Osteocyte (in vitro differentiated cells): ENCODE results near the gene ZMIZ1. TPM values are rescaled to one million over a fixed set of nuclear protein-coding genes. Genes with fewer than 3 reads are reported as not detected.
A peak's percentile ranks its signal among the peaks of the same experiment; 100 is the strongest.

Experiments used
- DNase-seq: peaks from one replicate; pipeline ENCODE4 v3.0.0; 2021; ENCODE audit warnings: mixed read lengths; ENCODE audit not compliant: unreplicated experiment; ENCODE audit errors: extremely low spot score
- H3K27ac Mint-ChIP-seq: one replicate; pipeline ENCODE4 v1.8.0; 2021; ENCODE audit warnings: mild to moderate bottlenecking, mixed read lengths; ENCODE audit not compliant: unreplicated experiment
- H3K27me3 Mint-ChIP-seq: one replicate; pipeline ENCODE4 v1.8.0; 2021; ENCODE audit warnings: mixed read lengths; ENCODE audit not compliant: unreplicated experiment
- H3K36me3 Mint-ChIP-seq: one replicate; pipeline ENCODE4 v1.8.0; 2021; ENCODE audit warnings: mixed read lengths; ENCODE audit not compliant: unreplicated experiment
- H3K4me1 Mint-ChIP-seq: one replicate; pipeline ENCODE4 v1.8.0; 2021; ENCODE audit warnings: mixed read lengths; ENCODE audit not compliant: unreplicated experiment
- H3K4me3 Mint-ChIP-seq: one replicate; pipeline ENCODE4 v1.8.0; 2021; ENCODE audit warnings: mild to moderate bottlenecking, moderate library complexity, mixed read lengths; ENCODE audit not compliant: unreplicated experiment
- H3K9me3 Mint-ChIP-seq: one replicate; pipeline ENCODE4 v1.8.0; 2021; ENCODE audit warnings: mixed read lengths; ENCODE audit not compliant: unreplicated experiment
- total RNA-seq: library from RNA; stranded (reverse); gene quantifications from 2 replicates; pipeline ENCODE4 v1.2.1, GENCODE V29; 2021
- TF ChIP-seq, protein P1 (sequence below): fragments of 200-600 bp; sonication (generic); IDR thresholded peaks from 2 replicates; pipeline ENCODE4 v1.5.0; 2021; ENCODE audit warnings: antibody characterized with exemption, mild to moderate bottlenecking, moderate library complexity

ZMIZ1 gene
- total RNA-seq, 1 donor from 2014 or later, result 90.5 TPM

DNA sequence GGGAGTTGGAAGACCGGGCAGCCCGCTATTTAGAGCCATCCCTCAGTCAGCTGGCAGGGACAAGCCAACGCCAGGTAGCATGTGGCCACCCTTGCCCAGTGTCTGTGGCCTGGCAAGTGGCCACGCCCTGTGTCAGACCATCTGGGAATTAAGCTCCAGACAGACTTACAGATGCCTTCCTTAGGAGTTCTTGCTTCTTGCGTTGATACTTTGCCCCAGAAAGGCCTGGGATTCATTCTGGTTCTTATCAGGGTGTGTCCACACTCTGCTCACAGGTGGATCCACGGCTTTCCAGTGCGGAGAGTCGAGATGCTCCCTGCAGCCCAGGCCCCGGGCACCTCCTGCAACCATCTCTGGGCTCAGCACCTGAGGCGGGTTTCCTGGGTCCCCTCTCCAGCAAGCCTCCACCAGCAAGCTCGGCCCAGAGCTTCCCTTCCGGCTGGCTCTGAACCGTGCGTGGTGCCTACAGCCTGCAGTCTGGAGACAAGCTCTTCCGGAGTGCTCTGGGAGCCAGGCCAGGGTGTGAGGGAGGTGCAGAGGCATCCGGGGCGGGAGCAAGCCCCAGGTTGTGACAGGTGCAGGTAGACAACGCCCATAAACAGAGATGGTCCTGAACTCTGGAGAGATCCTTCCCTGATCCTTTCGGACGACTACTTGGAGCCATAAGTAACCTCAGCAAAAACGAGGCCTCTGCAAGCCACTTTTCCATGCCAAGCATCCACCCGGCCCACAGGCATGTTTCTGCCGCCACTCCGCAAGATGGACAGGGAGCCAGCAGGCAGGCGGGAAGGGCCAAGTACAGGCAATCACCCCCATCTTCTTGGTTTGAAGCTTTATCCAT is 246.2 kb downstream of the ZMIZ1 start:
- H3K9me3 Mint-ChIP-seq, result peaks cover 4% of the 10 kb centered on the region
- no peaks in the 10 kb centered on the region for H3K27me3 Mint-ChIP-seq
- H3K4me1 Mint-ChIP-seq, result peaks cover 24% of the 10 kb centered on the region
- H3K27ac Mint-ChIP-seq, result peak overlapping the region; percentile 52
- DNase-seq, result no peak
- TF ChIP-seq, protein P1, sequence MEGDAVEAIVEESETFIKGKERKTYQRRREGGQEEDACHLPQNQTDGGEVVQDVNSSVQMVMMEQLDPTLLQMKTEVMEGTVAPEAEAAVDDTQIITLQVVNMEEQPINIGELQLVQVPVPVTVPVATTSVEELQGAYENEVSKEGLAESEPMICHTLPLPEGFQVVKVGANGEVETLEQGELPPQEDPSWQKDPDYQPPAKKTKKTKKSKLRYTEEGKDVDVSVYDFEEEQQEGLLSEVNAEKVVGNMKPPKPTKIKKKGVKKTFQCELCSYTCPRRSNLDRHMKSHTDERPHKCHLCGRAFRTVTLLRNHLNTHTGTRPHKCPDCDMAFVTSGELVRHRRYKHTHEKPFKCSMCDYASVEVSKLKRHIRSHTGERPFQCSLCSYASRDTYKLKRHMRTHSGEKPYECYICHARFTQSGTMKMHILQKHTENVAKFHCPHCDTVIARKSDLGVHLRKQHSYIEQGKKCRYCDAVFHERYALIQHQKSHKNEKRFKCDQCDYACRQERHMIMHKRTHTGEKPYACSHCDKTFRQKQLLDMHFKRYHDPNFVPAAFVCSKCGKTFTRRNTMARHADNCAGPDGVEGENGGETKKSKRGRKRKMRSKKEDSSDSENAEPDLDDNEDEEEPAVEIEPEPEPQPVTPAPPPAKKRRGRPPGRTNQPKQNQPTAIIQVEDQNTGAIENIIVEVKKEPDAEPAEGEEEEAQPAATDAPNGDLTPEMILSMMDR, result no peak
- peaks cover 23% of the 10 kb centered on the region for H3K36me3 Mint-ChIP-seq
- no peak overlapping the region for H3K4me3 Mint-ChIP-seq

DNA sequence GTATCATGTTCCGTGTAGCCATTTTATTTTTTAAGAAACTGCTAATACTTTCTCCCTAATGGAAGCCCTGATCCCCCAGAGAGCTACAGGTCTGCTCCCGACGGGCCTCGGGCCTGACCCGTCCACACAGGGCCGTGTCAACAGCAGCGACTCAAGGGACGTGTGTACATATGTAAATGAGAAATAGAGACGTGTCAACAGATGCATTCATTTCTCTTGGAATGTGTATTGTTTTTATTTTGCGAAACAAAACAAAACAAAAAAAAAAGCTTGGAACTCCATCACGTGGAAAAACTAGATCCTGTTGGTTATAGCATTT is 246.8 kb downstream of the ZMIZ1 start:
- no peak overlapping the region for H3K4me3 Mint-ChIP-seq
- peaks cover 29% of the 10 kb centered on the region for H3K4me1 Mint-ChIP-seq
- no peaks in the 10 kb centered on the region for H3K27me3 Mint-ChIP-seq
- peaks cover 21% of the 10 kb centered on the region for H3K36me3 Mint-ChIP-seq
- peak overlapping the region; percentile 52 for H3K27ac Mint-ChIP-seq
- TF ChIP-seq, protein P1, result no peak
- H3K9me3 Mint-ChIP-seq, result peaks cover 4% of the 10 kb centered on the region
- DNase-seq, result no peak

DNA sequence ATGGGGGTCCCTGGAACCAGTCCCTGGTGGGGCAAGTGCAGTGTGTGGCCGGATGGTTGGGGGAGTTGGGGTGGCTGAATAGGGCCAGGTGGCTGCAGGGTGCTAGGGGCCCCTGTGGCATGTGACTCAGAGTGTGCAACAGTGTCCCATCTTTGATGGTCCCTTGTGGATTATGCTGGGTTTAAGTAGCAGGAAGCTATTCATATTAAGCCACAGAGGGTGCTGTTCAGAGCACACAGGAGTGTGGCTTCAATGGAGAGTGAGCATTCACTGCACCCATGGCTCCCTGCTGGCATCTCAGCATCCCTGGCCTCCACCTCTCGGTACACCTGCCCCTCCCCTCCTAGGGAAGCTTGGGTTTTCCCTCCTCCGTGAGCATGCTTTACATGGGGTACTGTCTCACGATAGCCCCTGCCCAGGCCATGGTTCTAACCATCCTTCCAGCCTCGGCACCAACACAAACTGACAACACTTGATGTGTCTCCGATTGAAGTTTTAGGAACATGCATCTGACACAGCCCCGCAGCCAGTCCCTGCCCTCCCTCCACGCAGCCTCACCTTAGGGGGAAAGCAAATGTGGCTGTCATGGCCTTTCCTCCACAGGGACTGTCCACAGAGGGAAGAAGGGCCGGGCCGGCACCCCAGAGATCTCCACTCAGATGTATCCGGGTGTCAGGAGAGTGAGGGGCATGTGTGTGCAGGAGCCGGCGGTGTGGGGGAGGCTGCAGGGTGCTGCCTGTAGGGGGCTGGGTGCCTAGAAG is 248.1 kb downstream of the ZMIZ1 start:
- Mint-ChIP-seq H3K4me3 (no peak overlapping the region), H3K36me3 (peaks cover 19% of the 10 kb centered on the region), H3K27ac (peak overlapping the region; percentile 89), H3K9me3 (peaks cover 4% of the 10 kb centered on the region), H3K27me3 (no peaks in the 10 kb centered on the region), H3K4me1 (peaks cover 34% of the 10 kb centered on the region)
- DNase-seq, result no peak
- TF ChIP-seq, protein P1, result no peak

DNA sequence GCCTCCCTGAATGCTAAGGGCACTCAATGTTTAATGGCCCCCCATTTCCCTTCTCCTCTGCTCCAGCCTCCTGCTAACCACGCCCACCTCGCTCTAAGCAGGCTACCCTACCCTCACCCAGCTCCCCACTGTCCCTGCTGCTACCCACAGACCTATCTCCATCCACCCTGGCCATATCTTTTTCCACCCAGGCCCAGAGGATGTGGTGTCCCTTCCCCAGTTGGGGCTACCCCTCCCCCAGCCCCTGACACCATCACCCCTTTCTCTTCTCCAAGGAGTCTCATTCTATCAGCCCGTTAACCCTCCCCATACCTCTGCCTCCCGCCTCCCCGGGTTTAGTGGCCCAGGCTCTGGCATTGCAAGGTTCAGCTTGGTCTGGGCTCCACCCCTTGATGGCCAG is 249.6 kb downstream of the ZMIZ1 start:
- no peak overlapping the region for H3K4me3 Mint-ChIP-seq
- H3K27me3 Mint-ChIP-seq, result no peaks in the 10 kb centered on the region
- no peak for DNase-seq
- peaks cover 15% of the 10 kb centered on the region for H3K36me3 Mint-ChIP-seq
- H3K9me3 Mint-ChIP-seq, result peaks cover 4% of the 10 kb centered on the region
- peaks cover 43% of the 10 kb centered on the region for H3K4me1 Mint-ChIP-seq
- TF ChIP-seq, protein P1, result no peak
- peak overlapping the region; percentile 89 for H3K27ac Mint-ChIP-seq

DNA sequence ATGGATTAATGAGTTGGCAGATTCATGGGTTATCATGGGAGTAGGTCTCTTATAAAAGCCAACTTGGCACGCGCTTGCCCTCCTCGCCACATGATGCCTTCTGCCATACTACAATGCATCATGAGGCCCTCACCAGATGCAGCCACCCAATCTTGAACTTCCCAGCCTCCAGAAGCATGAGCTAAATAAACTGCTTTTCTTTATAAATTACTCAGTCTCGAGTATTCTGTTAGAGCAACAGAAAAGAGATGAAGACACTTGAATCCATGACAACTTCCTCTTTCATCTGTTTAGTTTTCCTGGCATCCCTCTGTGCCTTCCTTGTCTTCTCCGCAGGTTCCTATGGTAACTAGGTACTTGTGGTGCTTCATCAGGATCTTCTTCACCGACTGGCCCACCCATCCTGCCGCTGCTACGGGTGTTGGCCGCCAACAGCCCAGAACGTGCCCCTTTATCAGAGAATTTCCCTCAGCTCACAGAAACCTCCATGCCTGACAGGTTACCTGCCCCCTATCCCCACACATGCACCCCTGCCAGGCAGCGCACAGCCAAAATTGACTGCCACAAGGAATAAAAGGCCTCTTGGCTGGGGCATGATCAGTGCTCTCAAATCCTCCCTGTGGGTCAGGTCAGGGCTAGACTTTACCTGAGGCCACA is 250.5 kb downstream of the ZMIZ1 start:
- TF ChIP-seq, protein P1, result no peak
- H3K36me3 Mint-ChIP-seq, result peaks cover 8% of the 10 kb centered on the region
- no peak for DNase-seq
- H3K27me3 Mint-ChIP-seq, result no peaks in the 10 kb centered on the region
- peaks cover 44% of the 10 kb centered on the region for H3K4me1 Mint-ChIP-seq
- H3K4me3 Mint-ChIP-seq, result no peak overlapping the region
- H3K9me3 Mint-ChIP-seq, result peaks cover 4% of the 10 kb centered on the region
- H3K27ac Mint-ChIP-seq, result peak overlapping the region; percentile 89
